Measurements from ENCODE around the gene TRAF3IP1. TPM values are rescaled to one million over a fixed set of nuclear protein-coding genes. Genes with fewer than 3 reads are reported as not detected.

The TRAF3IP1 gene
- total RNA-seq, 2 donors from 2014 or later = 16.2 to 18.5 TPM

GRCh38 chr2:238274152-238274865 is 46.0 kb upstream of the TRAF3IP1 start:
- peak; percentile 56 for DNase-seq
- Histone ChIP-seq H3K27me3 (no peaks in the 10 kb centered on the region), H3K4me3 (no peak overlapping the region), H3K4me1 (peaks cover 4% of the 10 kb centered on the region), H3K9ac (ENCODE audit: low read depth in 2 of 2, low read length in 2 of 2) (peak overlapping the region in 1 of 2 donors; percentile 74), H3K9me3 (no peaks in the 10 kb centered on the region), H3K36me3 (peaks cover 9% of the 10 kb centered on the region), H3K27ac (peak overlapping the region; percentile 71)
- TF ChIP-seq, protein P1, sequence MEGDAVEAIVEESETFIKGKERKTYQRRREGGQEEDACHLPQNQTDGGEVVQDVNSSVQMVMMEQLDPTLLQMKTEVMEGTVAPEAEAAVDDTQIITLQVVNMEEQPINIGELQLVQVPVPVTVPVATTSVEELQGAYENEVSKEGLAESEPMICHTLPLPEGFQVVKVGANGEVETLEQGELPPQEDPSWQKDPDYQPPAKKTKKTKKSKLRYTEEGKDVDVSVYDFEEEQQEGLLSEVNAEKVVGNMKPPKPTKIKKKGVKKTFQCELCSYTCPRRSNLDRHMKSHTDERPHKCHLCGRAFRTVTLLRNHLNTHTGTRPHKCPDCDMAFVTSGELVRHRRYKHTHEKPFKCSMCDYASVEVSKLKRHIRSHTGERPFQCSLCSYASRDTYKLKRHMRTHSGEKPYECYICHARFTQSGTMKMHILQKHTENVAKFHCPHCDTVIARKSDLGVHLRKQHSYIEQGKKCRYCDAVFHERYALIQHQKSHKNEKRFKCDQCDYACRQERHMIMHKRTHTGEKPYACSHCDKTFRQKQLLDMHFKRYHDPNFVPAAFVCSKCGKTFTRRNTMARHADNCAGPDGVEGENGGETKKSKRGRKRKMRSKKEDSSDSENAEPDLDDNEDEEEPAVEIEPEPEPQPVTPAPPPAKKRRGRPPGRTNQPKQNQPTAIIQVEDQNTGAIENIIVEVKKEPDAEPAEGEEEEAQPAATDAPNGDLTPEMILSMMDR (IDR thresholded peaks at IDR 0.05) = no peak
- intact Hi-C loops (cut with DNase I) = no loop called here

DNA sequence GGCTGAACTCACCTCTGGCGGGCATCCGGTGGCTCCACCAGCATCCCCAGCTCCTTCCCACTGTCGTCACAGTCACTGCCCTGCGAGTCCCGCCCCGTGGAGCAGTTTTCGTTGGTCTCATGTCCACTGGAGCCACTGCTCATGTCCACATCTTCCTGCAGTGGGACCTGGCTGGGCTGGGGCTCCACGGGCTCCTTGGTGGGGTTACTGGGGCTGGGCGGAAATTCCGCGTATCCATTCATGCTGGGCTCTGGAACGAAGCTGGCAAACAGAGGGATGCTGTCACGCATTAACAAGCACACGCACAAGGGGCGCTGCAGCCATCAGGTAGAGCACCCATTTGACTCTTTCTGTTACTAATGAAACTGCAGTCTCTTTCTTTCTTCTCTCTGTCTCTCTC is 42.6 kb upstream of the TRAF3IP1 start:
- Histone ChIP-seq H3K27me3 (no peaks in the 10 kb centered on the region), H3K4me1 (peaks cover 18% of the 10 kb centered on the region), H3K9me3 (no peaks in the 10 kb centered on the region), H3K4me3 (no peak overlapping the region), H3K27ac (no peak overlapping the region), H3K36me3 (peaks cover 7% of the 10 kb centered on the region), H3K9ac (ENCODE audit: low read depth in 2 of 2, low read length in 2 of 2) (no peak overlapping the region)
- TF ChIP-seq, protein P1 (IDR thresholded peaks at IDR 0.05) = no peak
- no peak for DNase-seq
- intact Hi-C loops (cut with DNase I) = no loop called here

GRCh38 chr2:238278626-238279323 is 41.5 kb upstream of the TRAF3IP1 start:
- peaks cover 3% of the 10 kb centered on the region for H3K36me3 ChIP-seq
- TF ChIP-seq, protein P1 (IDR thresholded peaks at IDR 0.05) = no peak
- H3K4me3 ChIP-seq = no peak overlapping the region
- no peak overlapping the region for H3K9ac ChIP-seq (ENCODE audit: low read depth in 2 of 2, low read length in 2 of 2)
- H3K27me3 ChIP-seq = no peaks in the 10 kb centered on the region
- intact Hi-C loops (cut with DNase I) = no loop called here
- no peak for DNase-seq
- H3K9me3 ChIP-seq = no peaks in the 10 kb centered on the region
- H3K4me1 ChIP-seq = peaks cover 16% of the 10 kb centered on the region
- no peak overlapping the region for H3K27ac ChIP-seq

- Histone ChIP-seq H3K27me3 (no peaks in the 10 kb centered on the region), H3K36me3 (peaks cover 3% of the 10 kb centered on the region), H3K4me1 (peaks cover 16% of the 10 kb centered on the region), H3K9me3 (no peaks in the 10 kb centered on the region), H3K4me3 (no peak overlapping the region), H3K27ac (no peak overlapping the region), H3K9ac (ENCODE audit: low read depth in 2 of 2, low read length in 2 of 2) (no peak overlapping the region)
- TF ChIP-seq, protein P1 (IDR thresholded peaks at IDR 0.05) = no peak
- DNase-seq = no peak
- intact Hi-C loops (cut with DNase I) = no loop called here
Observed at GRCh38 chr2:238279324-238279682, 41.0 kb upstream of the TRAF3IP1 start.

GRCh38 chr2:238280083-238280825 is 40.1 kb upstream of the TRAF3IP1 start:
- TF ChIP-seq, protein P1 (IDR thresholded peaks at IDR 0.05) = no peak
- Histone ChIP-seq H3K9ac (ENCODE audit: low read depth in 2 of 2, low read length in 2 of 2) (peak overlapping the region in 1 of 2 donors; percentile 6), H3K27ac (peak overlapping the region; percentile 71), H3K4me3 (no peak overlapping the region), H3K36me3 (peaks cover 3% of the 10 kb centered on the region), H3K27me3 (no peaks in the 10 kb centered on the region), H3K9me3 (no peaks in the 10 kb centered on the region), H3K4me1 (peaks cover 22% of the 10 kb centered on the region)
- intact Hi-C loops (cut with DNase I) = no loop called here
- DNase-seq = peak; percentile 72

Data from colonic mucosa (tissue), 4 donors.